Stimulated activated CD8-positive, alpha-beta memory T cell treated with anti-CD3 and anti-CD28 coated beads, Interleukin-4, amount 100 ng/mL, for 48 hours (primary cell): Measurements from ENCODE around the gene TBX21.
A peak's percentile ranks its signal among the peaks of the same experiment; 100 is the strongest.

ENCODE experiments used
- DNase-seq: peaks from one replicate; pipeline ENCODE4 v3.0.0-alpha.2; 2020

The TBX21 gene

GRCh38 chr17:47774987-47775580, 42.0 kb downstream of the TBX21 start:
- DNase-seq: no peak

DNA sequence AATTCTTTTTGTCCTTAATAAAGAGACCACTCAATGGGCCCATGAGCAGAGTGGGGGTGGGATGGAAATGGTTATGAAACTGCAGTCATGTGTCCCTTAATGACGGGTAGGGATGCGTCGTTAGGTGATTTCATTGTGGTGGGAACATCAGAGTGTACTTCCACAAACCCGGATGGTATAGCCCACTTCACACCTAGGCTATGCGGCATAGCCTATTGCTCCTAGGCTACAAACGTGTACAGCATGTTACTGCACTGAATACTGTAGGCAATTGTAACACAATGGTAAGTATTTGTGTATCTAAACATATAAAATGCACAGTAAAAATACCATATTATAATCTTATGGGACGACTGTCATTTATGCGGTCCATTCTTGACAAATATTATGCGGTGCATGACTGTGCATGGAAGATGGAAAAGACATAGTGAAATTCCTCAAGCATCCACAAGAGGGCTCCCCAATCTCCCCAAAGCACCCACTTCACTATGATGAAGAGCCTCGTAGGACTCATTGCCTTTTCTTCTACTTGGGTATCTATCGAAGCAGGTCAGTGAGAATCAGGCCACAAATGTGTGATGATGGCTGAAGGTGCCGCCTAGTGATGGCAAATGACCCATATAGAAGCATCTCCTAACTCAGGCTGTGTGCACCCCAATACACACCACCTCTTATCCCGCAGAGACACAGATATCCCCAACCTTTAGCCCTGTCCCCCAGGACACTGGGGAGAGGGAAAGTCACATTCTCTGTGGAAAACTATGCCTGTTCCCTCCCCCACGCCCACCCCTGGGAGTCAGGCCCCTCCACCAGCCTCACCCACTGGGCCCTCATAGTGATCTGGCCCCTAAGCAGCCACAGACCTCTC, 43.5 kb downstream of the TBX21 start:
- peak; percentile 38 for DNase-seq

GRCh38 chr17:47778184-47778635, 45.2 kb downstream of the TBX21 start:
- no peak for DNase-seq

GRCh38 chr17:47781397-47781796, 48.4 kb downstream of the TBX21 start:
- no peak for DNase-seq

GRCh38 chr17:47785538-47786123, 52.6 kb downstream of the TBX21 start:
- peak; percentile 64 for DNase-seq

- DNase-seq: peak; percentile 77
Observed at GRCh38 chr17:47789611-47790561, 56.9 kb downstream of the TBX21 start.

DNA sequence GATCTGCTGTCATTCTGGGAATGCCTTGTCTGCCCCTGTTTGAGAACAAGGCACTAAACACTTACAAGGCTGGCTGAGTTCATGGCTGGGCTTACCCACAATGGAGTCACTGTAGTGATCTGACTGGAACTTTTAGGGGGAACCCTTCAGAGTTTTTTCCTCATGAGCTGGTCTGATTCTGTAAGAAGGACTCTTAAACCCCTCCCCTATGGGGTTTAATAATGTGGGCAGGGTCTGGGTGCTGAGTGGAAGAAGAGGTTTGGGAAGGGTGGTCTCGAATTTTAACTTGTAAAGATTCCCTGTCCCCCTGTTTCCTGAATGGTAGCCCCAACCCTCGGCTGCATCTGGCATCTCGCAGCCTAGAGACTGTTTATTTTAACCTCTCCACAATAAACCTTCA, 58.0 kb downstream of the TBX21 start:
- peak; percentile 22 for DNase-seq

DNA sequence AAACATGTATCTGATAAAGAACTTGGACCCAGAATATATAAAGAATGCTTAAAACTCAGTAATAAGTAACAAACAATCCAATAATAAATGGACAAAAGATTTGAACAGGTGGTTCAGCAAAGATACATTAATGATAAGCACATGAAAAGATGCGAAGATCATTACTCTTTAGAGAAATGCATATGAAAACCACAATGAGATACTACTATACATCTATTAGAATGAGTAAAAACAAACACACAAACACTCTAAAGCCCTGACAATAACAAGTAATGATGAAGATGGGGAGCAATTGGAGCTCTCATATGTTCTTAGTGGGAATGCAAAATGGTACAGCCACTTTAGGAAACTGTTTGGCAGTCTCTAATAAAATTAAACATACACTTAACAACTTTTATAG, 59.4 kb downstream of the TBX21 start:
- no peak for DNase-seq

- DNase-seq: peak; percentile 16
Observed at GRCh38 chr17:47792979-47793378, 59.9 kb downstream of the TBX21 start.
